ENCODE data around the gene NECTIN1. TPM values are rescaled to one million over a fixed set of nuclear protein-coding genes. Genes with fewer than 3 reads are reported as not detected.

NECTIN1 gene
- total and polyA plus RNA-seq, 2 of the 4 experiments (the other 2 are of a cell fraction) = 2.3 to 4.2 TPM

GRCh38 chr11:119666463-119667131, 62.4 kb downstream of the NECTIN1 start (continued):
- no peak for TF ChIP-seq NFE2L2 (IDR thresholded peaks at IDR 0.05; ENCODE audit: low read depth, low read length)

GRCh38 chr11:119666061-119666460, 62.9 kb downstream of the NECTIN1 start:
- no peaks in the 10 kb centered on the region for H3K27me3 ChIP-seq (ENCODE audit: control insufficient read depth, insufficient read depth, low read length)
- H3K4me3 ChIP-seq (ENCODE audit: insufficient read depth, low read depth, low read length) = no peak overlapping the region
- 87% methylated on average over 7 of the region's 10 CpGs; no CpG with 5 or more reads in 1 of the 2 experiments for WGBS, 2 experiments (ENCODE audit: extremely low coverage in 2 of 2, insufficient read length in 1 of 2)
- no peak overlapping the region for H2AK5ac ChIP-seq (ENCODE audit: low read depth, low read length)
- POLR2A ChIA-PET (ENCODE audit: unreplicated experiment) = no interaction called here
- H2BK120ac ChIP-seq (ENCODE audit: low read depth, low read length) = no peak overlapping the region
- H3K4me1 ChIP-seq (ENCODE audit: control insufficient read depth, insufficient read depth, low read length) = no peaks in the 10 kb centered on the region; the same call in 1 of the 2 replicates
- H3K4me2 ChIP-seq (ENCODE audit: low read depth, low read length) = no peak overlapping the region
- H2BK15ac ChIP-seq (ENCODE audit: low read depth, low read length) = no peak overlapping the region
- H3K23ac ChIP-seq (ENCODE audit: low read depth, low read length) = no peak overlapping the region
- TF ChIP-seq ELK1 (IDR thresholded peaks at IDR 0.05; ENCODE audit: borderline replicate concordance, low read depth, low read length) (no peak), BHLHE40 (IDR thresholded peaks at IDR 0.05; ENCODE audit: low read depth, low read length) (no peak), USF2 (IDR thresholded peaks at IDR 0.05; ENCODE audit: low read depth, low read length) (no peak)
- no peak overlapping the region for H3K27ac ChIP-seq (ENCODE audit: insufficient read depth, low read length)
- no peak overlapping the region for H4K5ac ChIP-seq (ENCODE audit: low read depth, low read length)
- H2AFZ ChIP-seq (replicated peaks; ENCODE audit: low read length, poor library complexity) = peak overlapping the region; percentile 60
- H3K79me1 ChIP-seq (ENCODE audit: low read depth in 1 of 2, low read length in 2 of 2) = no peaks in the 10 kb centered on the region
- no TSS peak for BruUV-seq (replicated peaks)
- no peaks in the 10 kb centered on the region for H3K36me3 ChIP-seq (ENCODE audit: control insufficient read depth, insufficient read depth, low read length)
- H3K18ac ChIP-seq (ENCODE audit: low read depth, low read length) = no peak overlapping the region
- dilution Hi-C loops (cut with HindIII; ENCODE audit: low sequenced_read_pairs, unreplicated experiment) = no loop called here
- no peak overlapping the region for H3K56ac ChIP-seq (ENCODE audit: extremely low read depth, insufficient read depth, low read length)
- no peak overlapping the region for H4K91ac ChIP-seq (ENCODE audit: insufficient read depth, low read depth, low read length)
- no peaks in the 10 kb centered on the region for H3K9me1 ChIP-seq (ENCODE audit: insufficient read depth, low read length)
- ATAC-seq (ENCODE audit: low read depth) (no peak), DNase-seq (no peak)
- no peak overlapping the region for H3K9ac ChIP-seq (ENCODE audit: low read depth, low read length)
- no peak overlapping the region for H3K14ac ChIP-seq (replicated peaks; ENCODE audit: low read depth, low read length)
- H4K8ac ChIP-seq (ENCODE audit: low read depth in 2 of 2, low read length in 2 of 2) = no peak overlapping the region
- intact Hi-C loops (cut with micrococcal nuclease) = loop anchor here (1.0 to 5.0 kb wide), 6 partner anchors 63 to 636 kb away; partner anchors contain the start of gene NECTIN1
- H4K20me1 ChIP-seq (ENCODE audit: insufficient read depth, low read length) = 0 out of 2 replicates have a peak, but pooled peaks cover 5% of the 10 kb centered on the region
- H2AK9ac ChIP-seq (replicated peaks; ENCODE audit: low read depth, low read length, poor library complexity) = no peak overlapping the region
- no peak overlapping the region for H2BK20ac ChIP-seq (ENCODE audit: low read depth, low read length)
- in situ Hi-C loops (cut with MboI; ENCODE audit: low sequenced_read_pairs) = loop anchor here (5.0 kb wide), 1 partner anchor 441 kb away; no protein-coding TSS in a partner anchor
- H2BK5ac ChIP-seq (ENCODE audit: low read depth, low read length, poor library complexity, severe bottlenecking) = no peak overlapping the region
- CTCF ChIA-PET = interaction anchor here (2.0 to 2.2 kb wide), 2 partner anchors 63 kb away, joined by 4 to 7 read pairs; partner anchors contain the start of gene NECTIN1
- no peaks in the 10 kb centered on the region for H3K9me3 ChIP-seq (ENCODE audit: control insufficient read depth, insufficient read depth, low read length)
- no peak overlapping the region for H3K4ac ChIP-seq (ENCODE audit: low read depth, low read length)

Data from IMR-90 (cell line).